ENCODE results near the gene THBD.
A peak's percentile ranks its signal among the peaks of the same experiment; 100 is the strongest.

The THBD gene

DNA sequence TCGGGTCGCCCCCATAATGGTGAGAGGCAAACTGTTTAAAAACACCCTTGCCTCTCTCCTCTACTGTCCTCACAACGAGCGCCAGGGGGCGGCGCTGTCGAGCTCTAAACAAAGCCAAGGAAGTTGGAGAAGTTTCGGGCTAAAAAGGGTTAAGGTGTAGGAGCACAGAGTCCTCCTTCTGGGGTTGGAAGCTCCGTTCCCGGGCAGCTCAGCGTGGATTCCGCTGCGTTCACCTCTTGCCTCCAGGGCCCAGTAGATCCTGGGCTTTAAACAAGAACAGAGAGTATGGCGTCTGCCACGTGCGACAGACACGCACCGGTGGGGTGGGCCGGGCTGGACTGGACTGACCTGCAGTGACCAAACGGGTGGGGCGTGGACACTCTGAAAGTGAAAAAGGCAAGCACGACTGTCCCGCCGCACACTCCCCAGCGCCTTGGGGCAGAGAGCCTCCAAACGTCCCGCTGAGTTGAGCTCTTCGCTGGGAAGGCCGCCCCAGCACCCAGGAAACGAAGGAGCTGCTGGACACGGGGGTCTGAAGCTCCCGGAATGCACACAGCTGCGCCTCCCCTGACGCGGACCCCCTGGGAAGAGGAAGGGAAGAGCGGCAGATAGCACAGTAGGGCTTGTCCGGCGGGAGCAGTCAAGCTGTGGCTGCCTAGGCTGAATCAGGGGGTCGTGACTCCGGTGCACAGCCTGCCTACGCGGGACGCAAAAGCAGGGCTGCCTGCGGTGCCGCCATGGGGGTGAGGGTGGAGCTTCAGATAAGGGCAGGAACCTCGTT lies 1.6 kb upstream of the THBD start:
- DNase-seq (ENCODE audit: low read depth in 1 of 2, low spot score in 1 of 2) = peak in 1 of 2 experiments; percentile 51
- TF ChIP-seq JUND (IDR thresholded peaks at IDR 0.05; ENCODE audit: low read depth) = no peak
- in situ Hi-C loops (cut with HindIII; ENCODE audit: low pct_unique_long_range_greater_than_20kb, low sequenced_read_pairs) = no loop called here

DNA sequence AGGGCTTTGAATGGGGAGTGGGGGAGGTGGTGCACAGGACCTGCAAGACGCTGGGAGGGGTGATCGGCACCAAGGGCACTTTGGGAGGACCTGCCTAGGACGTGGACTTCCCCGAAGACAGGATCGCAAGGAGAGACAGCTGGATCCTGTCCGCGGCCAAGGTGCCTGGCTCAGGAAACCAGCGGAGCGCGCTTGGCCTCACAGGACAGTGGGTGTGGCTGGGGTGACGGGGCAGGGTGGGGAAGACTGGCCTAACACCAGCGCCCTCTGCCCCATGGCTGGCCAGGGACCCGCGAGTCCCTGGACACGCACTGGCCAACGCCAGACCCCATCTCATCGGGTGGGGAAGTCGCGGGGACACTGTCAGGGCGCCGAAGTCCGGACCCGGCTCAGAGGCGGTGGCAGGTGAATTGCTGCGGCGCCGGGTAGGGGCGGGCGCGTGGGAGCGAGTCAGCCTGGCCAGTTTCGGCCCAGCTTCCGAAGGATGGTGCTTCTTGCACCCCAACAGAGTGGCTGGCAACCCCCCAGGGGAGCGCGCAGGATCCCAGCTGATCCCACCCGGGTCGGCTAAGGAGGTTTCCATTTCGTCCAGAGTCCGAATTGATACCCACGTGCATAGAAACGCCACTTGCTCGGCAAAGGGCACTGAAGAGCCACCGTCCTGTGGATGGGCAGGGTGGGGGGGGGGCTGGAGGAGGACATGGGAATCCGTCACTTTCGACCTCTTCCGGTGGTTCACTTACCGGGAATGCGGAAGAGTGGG lies 785 bp upstream of the THBD start:
- no peak for TF ChIP-seq JUND (IDR thresholded peaks at IDR 0.05; ENCODE audit: low read depth)
- in situ Hi-C loops (cut with HindIII; ENCODE audit: low pct_unique_long_range_greater_than_20kb, low sequenced_read_pairs) = no loop called here
- DNase-seq (ENCODE audit: low read depth in 1 of 2, low spot score in 1 of 2) = peak in 1 of 2 experiments; percentile 27

DNA sequence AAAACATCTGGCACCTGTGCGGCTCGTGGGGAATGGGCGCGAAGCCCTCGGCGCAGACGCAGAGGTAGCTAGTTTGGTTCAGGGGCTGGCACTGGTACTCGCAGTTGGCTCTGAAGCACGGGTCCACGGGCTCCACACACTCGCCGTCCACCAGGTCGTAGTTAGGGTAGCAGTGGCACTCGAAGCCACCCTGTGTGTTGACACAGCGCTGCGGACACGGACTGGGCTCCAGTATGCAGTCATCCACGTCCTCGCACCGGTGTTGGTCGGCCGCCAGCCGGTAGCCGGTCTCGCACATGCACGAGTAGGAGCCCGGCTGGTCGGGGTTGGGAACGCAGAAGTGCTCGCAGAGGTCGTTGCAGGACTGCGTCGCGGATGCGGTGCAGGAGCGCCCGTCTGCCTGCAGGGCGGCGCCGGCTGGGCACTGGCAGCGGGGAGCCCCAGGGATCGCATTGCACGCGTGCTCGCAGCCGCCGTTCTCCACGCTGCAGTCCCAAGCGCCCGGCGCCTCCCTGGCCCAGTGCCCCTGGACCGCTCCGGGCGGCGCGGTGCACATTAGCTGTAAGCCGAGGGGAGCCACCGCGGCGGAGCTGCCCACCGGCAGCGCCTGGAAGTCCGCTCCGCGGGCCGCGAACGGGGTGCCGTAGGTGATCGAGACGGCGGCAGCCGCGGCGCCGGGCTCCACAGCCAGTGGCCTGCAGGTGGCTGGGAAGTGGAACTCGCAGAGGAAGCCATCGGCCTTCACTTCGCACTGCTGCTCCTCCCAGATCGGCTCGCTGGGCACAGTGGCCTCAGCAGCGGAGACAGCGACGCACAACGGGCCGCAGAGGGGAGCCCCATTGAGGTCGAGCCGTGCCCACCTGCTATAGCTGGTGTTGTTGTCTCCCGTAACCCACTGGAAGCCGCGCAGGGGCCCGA lies 930 bp downstream of the THBD start:
- DNase-seq (ENCODE audit: low read depth in 1 of 2, low spot score in 1 of 2) = peak in 1 of 2 experiments; percentile 27

DNA sequence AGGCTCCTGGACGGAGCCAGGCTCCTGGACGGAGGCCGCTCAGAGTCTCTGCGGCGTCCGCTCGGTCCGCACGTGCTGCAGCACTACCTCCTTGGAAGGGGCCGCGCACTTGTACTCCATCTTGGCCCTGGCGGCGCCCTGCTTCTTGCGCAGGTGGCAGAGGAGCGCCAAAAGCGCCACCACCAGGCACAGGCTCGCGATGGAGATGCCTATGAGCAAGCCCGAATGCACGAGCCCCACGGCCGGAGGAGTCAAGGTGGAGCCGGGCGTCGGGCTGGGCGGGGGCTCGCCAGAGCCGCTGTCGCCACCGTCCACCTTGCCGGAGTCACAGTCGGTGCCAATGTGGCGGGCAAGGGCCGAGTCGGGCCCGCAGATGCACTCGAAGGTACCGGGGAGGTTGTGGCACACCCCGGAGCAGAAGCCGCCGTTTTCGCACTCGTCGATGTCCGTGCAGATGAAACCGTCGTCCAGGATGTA lies 1.7 kb downstream of the THBD start:
- no peak for TF ChIP-seq JUND (IDR thresholded peaks at IDR 0.05; ENCODE audit: low read depth)
- no peak for DNase-seq (ENCODE audit: low read depth in 1 of 2, low spot score in 1 of 2)

More for the DNA sequence above, 930 bp downstream of the THBD start:
- in situ Hi-C loops (cut with HindIII; ENCODE audit: low pct_unique_long_range_greater_than_20kb, low sequenced_read_pairs) = no loop called here
- TF ChIP-seq JUND (IDR thresholded peaks at IDR 0.05; ENCODE audit: low read depth) = no peak

DNA sequence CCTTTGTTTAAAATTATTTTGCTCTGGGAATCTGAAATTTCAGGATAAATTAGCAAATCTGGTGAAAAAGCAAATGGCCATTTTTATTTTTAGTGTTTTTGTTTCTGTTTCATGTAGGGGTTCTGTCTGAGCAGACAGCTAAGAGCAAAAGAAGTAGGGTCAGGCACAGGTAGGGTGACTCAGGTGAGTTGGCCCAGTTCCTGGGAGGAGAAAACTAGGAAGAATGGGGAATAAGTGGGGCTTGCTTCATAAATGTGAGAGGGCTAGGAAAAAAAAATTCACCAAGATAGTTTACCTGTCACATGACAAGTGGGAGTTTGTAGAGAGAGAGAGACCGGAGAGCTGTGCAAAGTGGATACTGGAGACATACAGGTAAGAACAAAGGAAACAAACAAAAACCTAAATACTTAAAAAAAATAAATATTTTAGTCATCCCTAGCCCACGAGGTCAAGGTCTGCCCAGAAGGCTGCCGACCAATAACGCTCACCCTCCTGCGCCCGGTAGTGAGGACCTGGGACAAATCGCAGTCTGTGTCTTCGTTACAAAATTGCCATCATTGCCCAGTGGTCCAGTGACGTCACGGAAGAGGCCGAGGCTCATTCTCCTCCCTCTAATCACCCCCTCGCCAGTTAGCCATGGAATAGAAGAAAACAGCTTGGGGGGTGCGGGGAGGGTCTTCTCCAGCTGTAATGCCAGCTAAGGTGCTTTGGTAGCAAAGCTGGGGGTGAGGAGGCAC lies 2.3 kb downstream of the THBD start:
- in situ Hi-C loops (cut with HindIII; ENCODE audit: low pct_unique_long_range_greater_than_20kb, low sequenced_read_pairs) = no loop called here
- no peak for TF ChIP-seq JUND (IDR thresholded peaks at IDR 0.05; ENCODE audit: low read depth)
- DNase-seq (ENCODE audit: low read depth in 1 of 2, low spot score in 1 of 2) = no peak

More for the DNA sequence above, 1.7 kb downstream of the THBD start:
- in situ Hi-C loops (cut with HindIII; ENCODE audit: low pct_unique_long_range_greater_than_20kb, low sequenced_read_pairs) = no loop called here

DNA sequence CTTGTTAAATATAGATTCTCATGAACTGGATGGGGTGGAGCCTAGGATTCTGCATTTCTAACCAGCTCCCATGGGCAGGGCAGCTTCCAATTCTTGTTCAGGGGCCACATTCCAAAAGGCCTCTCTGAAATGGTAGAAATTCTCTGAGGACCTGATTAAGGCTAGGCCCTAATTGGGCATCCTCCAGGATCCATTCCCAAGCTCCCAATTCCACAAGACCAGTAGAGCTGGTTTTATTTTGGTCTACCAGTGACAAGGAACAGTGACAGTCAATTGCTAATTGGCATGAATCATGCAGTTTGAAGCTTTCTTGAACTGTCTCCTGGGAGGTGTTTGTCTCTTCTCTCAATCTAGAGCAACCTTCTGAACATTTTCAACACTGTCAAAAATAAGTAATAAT lies 3.0 kb downstream of the THBD start:
- DNase-seq (ENCODE audit: low read depth in 1 of 2, low spot score in 1 of 2) = peak in 1 of 2 experiments; percentile 23
- no peak for TF ChIP-seq JUND (IDR thresholded peaks at IDR 0.05; ENCODE audit: low read depth)
- in situ Hi-C loops (cut with HindIII; ENCODE audit: low pct_unique_long_range_greater_than_20kb, low sequenced_read_pairs) = no loop called here

DNA sequence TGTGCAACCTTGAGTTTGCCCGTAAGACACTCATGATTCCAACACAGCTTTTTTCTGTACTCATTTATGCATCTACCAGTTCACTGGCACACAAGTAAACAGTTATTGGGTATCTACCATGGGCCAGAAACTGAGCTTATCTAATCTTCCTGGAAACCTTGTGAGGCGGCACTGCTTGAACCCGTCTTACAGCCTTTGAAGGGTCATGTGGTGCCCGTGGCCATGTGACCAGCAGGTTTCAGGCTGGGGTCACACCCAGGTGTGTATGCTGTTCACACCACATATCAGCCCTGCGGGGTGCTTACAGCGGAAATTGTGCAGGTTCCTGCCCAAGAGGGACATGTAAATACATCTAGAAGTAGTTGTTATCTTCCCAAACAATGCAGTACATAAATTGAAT lies 6.1 kb downstream of the THBD start:
- TF ChIP-seq JUND (IDR thresholded peaks at IDR 0.05; ENCODE audit: low read depth) = no peak
- in situ Hi-C loops (cut with HindIII; ENCODE audit: low pct_unique_long_range_greater_than_20kb, low sequenced_read_pairs) = no loop called here
- no peak for DNase-seq (ENCODE audit: low read depth in 1 of 2, low spot score in 1 of 2)

DNA sequence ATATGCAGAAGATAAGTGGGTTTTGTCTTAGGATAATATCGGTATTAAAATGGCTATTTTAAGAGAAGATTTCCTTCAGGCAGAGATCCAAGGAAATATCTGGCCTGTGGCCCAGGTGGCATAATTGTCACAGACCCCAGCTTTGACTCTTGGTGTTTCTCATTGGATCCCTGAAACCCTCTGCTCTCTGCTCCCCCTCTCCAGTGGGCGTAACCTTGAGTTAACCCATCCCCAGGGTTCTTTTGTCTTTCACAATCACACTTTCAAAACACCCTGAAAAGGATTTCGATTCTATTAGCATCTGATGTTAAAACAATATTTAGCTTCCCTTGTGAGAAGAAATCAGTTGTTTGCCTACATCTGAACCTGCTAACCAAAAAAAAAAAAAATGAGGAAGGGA lies 7.2 kb downstream of the THBD start:
- in situ Hi-C loops (cut with HindIII; ENCODE audit: low pct_unique_long_range_greater_than_20kb, low sequenced_read_pairs) = no loop called here
- TF ChIP-seq JUND (IDR thresholded peaks at IDR 0.05; ENCODE audit: low read depth) = no peak
- DNase-seq (ENCODE audit: low read depth in 1 of 2, low spot score in 1 of 2) = no peak

DNA sequence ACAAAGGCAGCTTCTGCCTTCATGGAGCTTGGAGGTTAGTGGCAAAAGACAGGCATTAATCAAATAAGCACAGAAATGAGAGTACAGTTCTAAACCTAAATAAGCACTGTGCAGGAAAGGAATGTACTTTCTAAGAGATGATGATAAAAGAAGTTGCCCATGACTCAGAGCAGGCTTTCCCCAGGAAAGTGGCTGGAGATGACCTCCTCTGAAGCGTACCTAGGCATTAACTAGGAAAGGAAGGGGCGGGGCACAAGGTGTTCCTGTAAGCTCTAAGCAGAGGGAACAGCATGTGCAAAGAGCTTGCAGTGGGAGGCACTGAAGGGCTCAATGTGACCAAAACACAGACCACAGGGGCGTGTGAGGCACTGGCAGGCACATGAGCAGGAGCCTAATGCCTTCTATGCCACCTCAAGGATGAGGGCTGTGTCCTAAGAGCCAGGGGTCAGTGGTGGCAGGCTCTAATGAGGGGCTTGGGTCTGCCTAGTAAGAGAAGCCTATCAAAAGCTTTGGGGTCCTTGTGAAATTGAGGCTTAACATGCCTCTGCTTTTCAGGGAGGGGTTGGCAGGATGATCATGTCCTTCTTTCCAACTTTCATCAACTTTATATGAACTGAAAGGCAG lies 9.5 kb downstream of the THBD start:
- TF ChIP-seq JUND (IDR thresholded peaks at IDR 0.05; ENCODE audit: low read depth) = no peak
- no peak for DNase-seq (ENCODE audit: low read depth in 1 of 2, low spot score in 1 of 2)
- in situ Hi-C loops (cut with HindIII; ENCODE audit: low pct_unique_long_range_greater_than_20kb, low sequenced_read_pairs) = no loop called here

DNA sequence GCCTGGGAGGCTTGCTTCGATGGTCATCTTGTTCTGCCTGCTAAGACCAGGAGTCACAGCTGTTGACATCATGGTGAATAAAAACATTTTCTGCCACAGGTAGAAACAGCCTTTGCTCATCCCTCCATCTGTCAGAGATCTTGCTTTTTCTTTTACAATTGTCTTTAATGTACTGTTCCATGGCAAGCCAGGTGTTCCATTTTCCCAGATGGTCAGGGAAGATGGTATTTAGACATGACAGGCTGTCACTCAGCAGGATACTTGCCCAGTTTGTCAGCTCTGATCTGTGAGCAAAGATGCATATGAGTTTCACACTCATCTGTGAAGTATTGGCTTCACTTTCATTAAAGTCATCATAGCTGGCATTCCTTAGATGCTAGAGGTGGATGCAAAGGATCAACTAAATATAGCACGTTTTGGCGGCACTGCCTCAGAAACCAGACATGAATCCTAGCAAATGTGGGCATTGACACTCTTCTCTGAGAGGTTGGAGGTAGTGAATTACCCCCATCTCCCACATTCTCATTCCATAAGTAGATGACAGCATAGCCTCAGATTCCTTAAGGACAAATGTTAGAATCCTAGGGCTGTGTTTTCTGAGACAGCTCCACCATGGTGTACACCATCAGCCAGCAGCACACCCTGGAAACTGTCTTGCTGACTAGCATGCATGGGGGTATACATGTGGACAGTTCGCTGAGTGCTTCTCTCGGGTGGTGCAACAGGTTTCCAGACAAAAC lies 10.2 kb downstream of the THBD start:
- in situ Hi-C loops (cut with HindIII; ENCODE audit: low pct_unique_long_range_greater_than_20kb, low sequenced_read_pairs) = no loop called here

DNA sequence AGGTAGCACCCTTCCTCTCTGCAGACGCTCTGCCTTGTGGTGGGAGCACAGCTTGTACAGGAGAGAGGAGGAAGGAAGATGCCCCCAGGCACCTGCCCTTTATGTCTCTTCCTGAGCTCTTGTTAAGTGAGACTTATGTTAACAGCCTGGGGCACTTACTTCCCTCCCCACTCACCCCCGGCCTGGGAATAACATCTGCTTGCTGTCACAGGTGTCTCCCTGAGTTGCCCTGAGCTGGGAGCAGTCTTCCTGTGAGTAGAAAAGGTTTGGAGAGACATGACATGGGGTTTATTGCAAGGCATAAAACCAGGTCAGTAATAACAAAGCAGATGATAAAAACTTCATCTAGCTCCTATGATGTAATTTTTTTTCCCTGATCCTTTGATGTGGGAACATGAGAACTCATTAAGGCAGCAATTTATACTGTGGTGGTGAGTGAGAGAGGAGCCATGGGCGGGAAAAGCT lies 12.4 kb downstream of the THBD start:
- in situ Hi-C loops (cut with HindIII; ENCODE audit: low pct_unique_long_range_greater_than_20kb, low sequenced_read_pairs) = no loop called here
- no peak for DNase-seq (ENCODE audit: low read depth in 1 of 2, low spot score in 1 of 2)
- TF ChIP-seq JUND (IDR thresholded peaks at IDR 0.05; ENCODE audit: low read depth) = no peak

More for the DNA sequence above, 10.2 kb downstream of the THBD start:
- no peak for DNase-seq (ENCODE audit: low read depth in 1 of 2, low spot score in 1 of 2)
- no peak for TF ChIP-seq JUND (IDR thresholded peaks at IDR 0.05; ENCODE audit: low read depth)

Data from T47D (cell line).